SH-SY5Y (cell line): Measurements from ENCODE around the gene ZBTB8OS.

Experiments
- GATA2 ChIP-seq: IDR thresholded peaks from 2 replicates; pipeline ENCODE4 v1.6.1; 2011; ENCODE audit warnings: mild to moderate bottlenecking, low read depth, low read length
- GATA3 ChIP-seq: IDR thresholded peaks from 2 replicates; pipeline ENCODE4 v1.6.1; 2011; ENCODE audit warnings: low read depth, mild to moderate bottlenecking, low read length, moderate library complexity

The ZBTB8OS gene

GRCh38 chr1:32650248-32650751 lies at the start of gene ZBTB8OS:
ZBTB8OS (minus strand) TSS chr1:32650550; CDS start chr1:32650529, 21 bp downstream.
- peak; percentile 78 for TF ChIP-seq GATA3
- TF ChIP-seq GATA2, result peak; percentile 94

GRCh38 chr1:32696041-32696440 lies 45.7 kb upstream of the ZBTB8OS start:
- TF ChIP-seq GATA2 (no peak), GATA3 (no peak)

- TF ChIP-seq GATA3 (no peak), GATA2 (no peak)
Observed at GRCh38 chr1:32695098-32695904, 45.0 kb upstream of the ZBTB8OS start.

- no peak for TF ChIP-seq GATA2
- TF ChIP-seq GATA3, result no peak
Observed at GRCh38 chr1:32693455-32694174, 43.3 kb upstream of the ZBTB8OS start.

GRCh38 chr1:32686387-32686786 lies 36.0 kb upstream of the ZBTB8OS start:
- no peak for TF ChIP-seq GATA3

- TF ChIP-seq GATA3 (no peak), GATA2 (no peak)
Observed at GRCh38 chr1:32685498-32685897, 35.1 kb upstream of the ZBTB8OS start.

- TF ChIP-seq GATA2 (no peak), GATA3 (no peak)
Observed at GRCh38 chr1:32684167-32684811, 33.9 kb upstream of the ZBTB8OS start.

- TF ChIP-seq GATA3, result no peak
- TF ChIP-seq GATA2, result no peak
Observed at GRCh38 chr1:32683397-32683796, 33.0 kb upstream of the ZBTB8OS start.

GRCh38 chr1:32681999-32682398 lies 31.6 kb upstream of the ZBTB8OS start:
- TF ChIP-seq GATA3 (no peak), GATA2 (no peak)

GRCh38 chr1:32681509-32681908 lies 31.2 kb upstream of the ZBTB8OS start:
- TF ChIP-seq GATA2, result no peak
- TF ChIP-seq GATA3, result no peak

- no peak; the same call in 1 of the 2 replicates for TF ChIP-seq GATA3
- no peak for TF ChIP-seq GATA2
Observed at GRCh38 chr1:32680642-32681041, 30.3 kb upstream of the ZBTB8OS start.

GRCh38 chr1:32676945-32677344 lies 26.6 kb upstream of the ZBTB8OS start:
- TF ChIP-seq GATA2 (no peak), GATA3 (no peak)

GRCh38 chr1:32666901-32667566 lies 16.7 kb upstream of the ZBTB8OS start:
- TF ChIP-seq GATA2, result no peak
- no peak for TF ChIP-seq GATA3

- no peak for TF ChIP-seq GATA3
- no peak for TF ChIP-seq GATA2
Observed at GRCh38 chr1:32665915-32666314, 15.6 kb upstream of the ZBTB8OS start.
